ENCODE results near the gene MSN.

DNA sequence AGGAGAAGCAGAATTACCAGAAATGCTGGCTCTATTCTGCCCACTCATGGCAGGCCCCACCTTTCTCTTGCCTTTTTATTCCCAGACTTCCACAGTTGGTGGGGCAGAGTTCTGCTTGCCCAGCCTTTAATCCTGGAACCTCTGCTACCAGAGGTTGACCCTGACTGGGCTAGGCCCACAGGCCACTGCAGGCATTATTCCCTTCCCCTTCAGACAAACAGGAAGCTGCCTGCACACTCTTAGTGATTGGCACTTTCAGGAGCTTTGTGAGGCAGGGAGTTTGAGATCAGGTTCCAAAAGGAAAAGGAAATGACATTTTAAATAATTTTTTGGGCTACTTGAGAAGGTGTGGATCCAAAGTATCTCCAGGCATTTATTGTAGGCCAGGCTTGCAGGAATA, 18.8 kb downstream of the MSN start:
- TF ChIP-seq, protein P1, sequence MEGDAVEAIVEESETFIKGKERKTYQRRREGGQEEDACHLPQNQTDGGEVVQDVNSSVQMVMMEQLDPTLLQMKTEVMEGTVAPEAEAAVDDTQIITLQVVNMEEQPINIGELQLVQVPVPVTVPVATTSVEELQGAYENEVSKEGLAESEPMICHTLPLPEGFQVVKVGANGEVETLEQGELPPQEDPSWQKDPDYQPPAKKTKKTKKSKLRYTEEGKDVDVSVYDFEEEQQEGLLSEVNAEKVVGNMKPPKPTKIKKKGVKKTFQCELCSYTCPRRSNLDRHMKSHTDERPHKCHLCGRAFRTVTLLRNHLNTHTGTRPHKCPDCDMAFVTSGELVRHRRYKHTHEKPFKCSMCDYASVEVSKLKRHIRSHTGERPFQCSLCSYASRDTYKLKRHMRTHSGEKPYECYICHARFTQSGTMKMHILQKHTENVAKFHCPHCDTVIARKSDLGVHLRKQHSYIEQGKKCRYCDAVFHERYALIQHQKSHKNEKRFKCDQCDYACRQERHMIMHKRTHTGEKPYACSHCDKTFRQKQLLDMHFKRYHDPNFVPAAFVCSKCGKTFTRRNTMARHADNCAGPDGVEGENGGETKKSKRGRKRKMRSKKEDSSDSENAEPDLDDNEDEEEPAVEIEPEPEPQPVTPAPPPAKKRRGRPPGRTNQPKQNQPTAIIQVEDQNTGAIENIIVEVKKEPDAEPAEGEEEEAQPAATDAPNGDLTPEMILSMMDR (IDR thresholded peaks at IDR 0.05; ENCODE audit: low read length) = no peak
- TF ChIP-seq EZH2 (optimal IDR thresholded peaks at IDR 0.05; ENCODE audit: low read depth, low read length) = no peak

Data from MM.1S (cell line).